ENCODE measurements around the gene GATAD2B.
"Not testable (repeated sequence)": the region's sequence is repeated elsewhere in the genome, so short reads cannot be mapped to it uniquely, and the experiment has no call there.

GRCh38 chr1:153895866-153896265 lies 26.9 kb downstream of the GATAD2B start:
- not testable (repeated sequence) for TF ChIP-seq CTCF, POLR2A (IDR thresholded peaks at IDR 0.05)
